ENCODE data around the gene SLC13A3.

The SLC13A3 gene

GRCh38 chr20:46624946-46625345 lies 26.3 kb downstream of the SLC13A3 start:
- H3K9me3 Mint-ChIP-seq, result peaks cover 24% of the 10 kb centered on the region
- ATAC-seq, result no peak
- no peak overlapping the region for H3K27ac Mint-ChIP-seq
- H3K36me3 Mint-ChIP-seq (ENCODE audit: low read depth), result no peaks in the 10 kb centered on the region
- peaks cover 27% of the 10 kb centered on the region for H3K27me3 Mint-ChIP-seq
- H3K4me1 Mint-ChIP-seq, result no peaks in the 10 kb centered on the region
- no peak for DNase-seq
- no peak overlapping the region for H3K4me3 Mint-ChIP-seq

- no peak for ATAC-seq
- peaks cover 21% of the 10 kb centered on the region for H3K27me3 Mint-ChIP-seq
- no peak overlapping the region for H3K27ac Mint-ChIP-seq
- no peaks in the 10 kb centered on the region for H3K36me3 Mint-ChIP-seq (ENCODE audit: low read depth)
- no peak for DNase-seq
- no peaks in the 10 kb centered on the region for H3K4me1 Mint-ChIP-seq
- H3K9me3 Mint-ChIP-seq, result peaks cover 17% of the 10 kb centered on the region
- no peak overlapping the region for H3K4me3 Mint-ChIP-seq
These were observed 29.1 kb downstream of the SLC13A3 start for GRCh38 chr20:46622165-46622564.

- H3K9me3 Mint-ChIP-seq, result peaks cover 17% of the 10 kb centered on the region
- H3K27me3 Mint-ChIP-seq, result peaks cover 17% of the 10 kb centered on the region
- no peak overlapping the region for H3K27ac Mint-ChIP-seq
- ATAC-seq, result no peak
- no peak for DNase-seq
- H3K36me3 Mint-ChIP-seq (ENCODE audit: low read depth), result no peaks in the 10 kb centered on the region
- no peak overlapping the region for H3K4me3 Mint-ChIP-seq
- H3K4me1 Mint-ChIP-seq, result no peaks in the 10 kb centered on the region
These were observed 29.8 kb downstream of the SLC13A3 start for GRCh38 chr20:46621492-46621891.

GRCh38 chr20:46619445-46619844 lies 31.8 kb downstream of the SLC13A3 start:
- Mint-ChIP-seq H3K27me3 (peaks cover 24% of the 10 kb centered on the region), H3K36me3 (ENCODE audit: low read depth) (no peaks in the 10 kb centered on the region), H3K4me1 (no peaks in the 10 kb centered on the region), H3K27ac (no peak overlapping the region), H3K9me3 (peaks cover 17% of the 10 kb centered on the region), H3K4me3 (no peak overlapping the region)
- no peak for DNase-seq
- ATAC-seq, result no peak

GRCh38 chr20:46618316-46619100 lies 32.8 kb downstream of the SLC13A3 start:
- Mint-ChIP-seq H3K9me3 (peaks cover 7% of the 10 kb centered on the region), H3K27me3 (peaks cover 18% of the 10 kb centered on the region), H3K27ac (no peak overlapping the region), H3K4me3 (no peak overlapping the region), H3K4me1 (no peaks in the 10 kb centered on the region), H3K36me3 (ENCODE audit: low read depth) (no peaks in the 10 kb centered on the region)
- ATAC-seq (no peak), DNase-seq (no peak)

GRCh38 chr20:46614503-46614902 lies 36.8 kb downstream of the SLC13A3 start:
- no peak for ATAC-seq
- DNase-seq, result no peak
- Mint-ChIP-seq H3K27me3 (peaks cover 12% of the 10 kb centered on the region), H3K36me3 (ENCODE audit: low read depth) (no peaks in the 10 kb centered on the region), H3K4me3 (no peak overlapping the region), H3K4me1 (no peaks in the 10 kb centered on the region), H3K9me3 (no peaks in the 10 kb centered on the region), H3K27ac (no peak overlapping the region)

- no peak for ATAC-seq
- Mint-ChIP-seq H3K36me3 (ENCODE audit: low read depth) (no peaks in the 10 kb centered on the region), H3K4me3 (no peak overlapping the region), H3K27ac (no peak overlapping the region), H3K9me3 (no peaks in the 10 kb centered on the region), H3K4me1 (no peaks in the 10 kb centered on the region), H3K27me3 (peaks cover 9% of the 10 kb centered on the region)
- DNase-seq, result no peak
These were observed 41.1 kb downstream of the SLC13A3 start for GRCh38 chr20:46610145-46610544.

- ATAC-seq (no peak), DNase-seq (no peak)
- H3K27ac Mint-ChIP-seq, result no peak overlapping the region
- H3K4me3 Mint-ChIP-seq, result no peak overlapping the region
- H3K27me3 Mint-ChIP-seq, result peaks cover 5% of the 10 kb centered on the region
- peaks cover 2% of the 10 kb centered on the region for H3K4me1 Mint-ChIP-seq
- H3K36me3 Mint-ChIP-seq (ENCODE audit: low read depth), result no peaks in the 10 kb centered on the region
- no peaks in the 10 kb centered on the region for H3K9me3 Mint-ChIP-seq
These were observed 42.2 kb downstream of the SLC13A3 start for GRCh38 chr20:46609043-46609442.

- no peak for DNase-seq
- H3K27ac Mint-ChIP-seq, result no peak overlapping the region
- no peak overlapping the region for H3K4me3 Mint-ChIP-seq
- peaks cover 5% of the 10 kb centered on the region for H3K27me3 Mint-ChIP-seq
- H3K4me1 Mint-ChIP-seq, result peaks cover 2% of the 10 kb centered on the region
- H3K36me3 Mint-ChIP-seq (ENCODE audit: low read depth), result no peaks in the 10 kb centered on the region
- no peak for ATAC-seq
- no peaks in the 10 kb centered on the region for H3K9me3 Mint-ChIP-seq
These were observed 43.3 kb downstream of the SLC13A3 start for GRCh38 chr20:46607849-46608497.

- Mint-ChIP-seq H3K36me3 (ENCODE audit: low read depth) (no peaks in the 10 kb centered on the region), H3K27ac (no peak overlapping the region), H3K4me3 (no peak overlapping the region), H3K9me3 (no peaks in the 10 kb centered on the region), H3K4me1 (peaks cover 2% of the 10 kb centered on the region), H3K27me3 (peaks cover 5% of the 10 kb centered on the region)
- DNase-seq (no peak), ATAC-seq (no peak)
These were observed 43.9 kb downstream of the SLC13A3 start for GRCh38 chr20:46607191-46607848.

GRCh38 chr20:46606817-46607190 lies 44.5 kb downstream of the SLC13A3 start:
- ATAC-seq, result no peak
- H3K4me1 Mint-ChIP-seq, result peaks cover 2% of the 10 kb centered on the region
- DNase-seq, result no peak
- H3K27me3 Mint-ChIP-seq, result peaks cover 5% of the 10 kb centered on the region
- no peaks in the 10 kb centered on the region for H3K9me3 Mint-ChIP-seq
- no peak overlapping the region for H3K4me3 Mint-ChIP-seq
- H3K36me3 Mint-ChIP-seq (ENCODE audit: low read depth), result no peaks in the 10 kb centered on the region
- no peak overlapping the region for H3K27ac Mint-ChIP-seq

- DNase-seq (no peak), ATAC-seq (no peak)
- H3K4me3 Mint-ChIP-seq, result no peak overlapping the region
- H3K27ac Mint-ChIP-seq, result no peak overlapping the region
- no peaks in the 10 kb centered on the region for H3K36me3 Mint-ChIP-seq (ENCODE audit: low read depth)
- H3K9me3 Mint-ChIP-seq, result no peaks in the 10 kb centered on the region
- H3K27me3 Mint-ChIP-seq, result peaks cover under 1% of the 10 kb centered on the region
- H3K4me1 Mint-ChIP-seq, result peaks cover 2% of the 10 kb centered on the region
These were observed 45.1 kb downstream of the SLC13A3 start for GRCh38 chr20:46605978-46606816.

- DNase-seq, result no peak
- Mint-ChIP-seq H3K4me1 (peaks cover 2% of the 10 kb centered on the region), H3K27me3 (no peaks in the 10 kb centered on the region), H3K27ac (no peak overlapping the region), H3K36me3 (ENCODE audit: low read depth) (no peaks in the 10 kb centered on the region), H3K9me3 (no peaks in the 10 kb centered on the region), H3K4me3 (no peak overlapping the region)
- ATAC-seq, result no peak
These were observed 46.1 kb downstream of the SLC13A3 start for GRCh38 chr20:46605181-46605580.

- H3K36me3 Mint-ChIP-seq (ENCODE audit: low read depth), result no peaks in the 10 kb centered on the region
- H3K9me3 Mint-ChIP-seq, result no peaks in the 10 kb centered on the region
- DNase-seq (no peak), ATAC-seq (no peak)
- no peaks in the 10 kb centered on the region for H3K27me3 Mint-ChIP-seq
- H3K4me1 Mint-ChIP-seq, result peaks cover 2% of the 10 kb centered on the region
- no peak overlapping the region for H3K4me3 Mint-ChIP-seq
- no peak overlapping the region for H3K27ac Mint-ChIP-seq
These were observed 46.6 kb downstream of the SLC13A3 start for GRCh38 chr20:46604551-46605133.

All from activated naive CD8-positive, alpha-beta T cell treated with anti-CD3 and anti-CD28 coated beads, Interleukin-2, amount 50 U/mL, for 24 hours (primary cell).